Measurements from ENCODE around the gene TMEM39B.
"Not testable (repeated sequence)": the region's sequence is repeated elsewhere in the genome, so short reads cannot be mapped to it uniquely, and the experiment has no call there.

Gene TMEM39B

GRCh38 chr1:32072622-32073298 is at the start of gene TMEM39B:
TMEM39B (plus strand) TSS chr1:32072939; CDS start chr1:32073048, 109 bp downstream.
- DNase-seq, result peak; percentile 97

GRCh38 chr1:32023351-32023750 is 49.4 kb upstream of the TMEM39B start:
- DNase-seq, result no peak

- no peak for DNase-seq
These were observed 47.2 kb upstream of the TMEM39B start for GRCh38 chr1:32025515-32025914.

- DNase-seq, result no peak
These were observed 44.0 kb upstream of the TMEM39B start for GRCh38 chr1:32028746-32029145.

GRCh38 chr1:32031578-32032274 is 41.0 kb upstream of the TMEM39B start:
- DNase-seq, result no peak

- no peak for DNase-seq
These were observed 40.5 kb upstream of the TMEM39B start for GRCh38 chr1:32032275-32032615.

- no peak for DNase-seq
These were observed 37.6 kb upstream of the TMEM39B start for GRCh38 chr1:32035119-32035518.

- no peak for DNase-seq
These were observed 32.0 kb upstream of the TMEM39B start for GRCh38 chr1:32040711-32041110.

- DNase-seq, result no peak
These were observed 30.4 kb upstream of the TMEM39B start for GRCh38 chr1:32042330-32042729.

GRCh38 chr1:32044234-32044633 is 28.5 kb upstream of the TMEM39B start:
- no peak for DNase-seq

GRCh38 chr1:32045772-32046171 is 27.0 kb upstream of the TMEM39B start:
- DNase-seq, result no peak

GRCh38 chr1:32047701-32048100 is 25.0 kb upstream of the TMEM39B start:
- DNase-seq, result no peak

GRCh38 chr1:32048440-32048839 is 24.3 kb upstream of the TMEM39B start:
- no peak for DNase-seq

- no peak for DNase-seq
These were observed 21.0 kb upstream of the TMEM39B start for GRCh38 chr1:32051706-32052105.

- DNase-seq, result no peak
These were observed 19.9 kb upstream of the TMEM39B start for GRCh38 chr1:32052887-32053286.

- DNase-seq, result no peak
These were observed 17.3 kb upstream of the TMEM39B start for GRCh38 chr1:32055416-32055815.

- no peak for DNase-seq
These were observed 16.1 kb upstream of the TMEM39B start for GRCh38 chr1:32056598-32056997.

- no peak for DNase-seq
These were observed 11.8 kb upstream of the TMEM39B start for GRCh38 chr1:32060914-32061313.

- DNase-seq, result no peak
These were observed 9.9 kb upstream of the TMEM39B start for GRCh38 chr1:32062867-32063230.

- DNase-seq, result no peak
These were observed 9.5 kb upstream of the TMEM39B start for GRCh38 chr1:32063261-32063681.

- not testable (repeated sequence) for DNase-seq
These were observed 6.9 kb upstream of the TMEM39B start for GRCh38 chr1:32065613-32066488.

- DNase-seq, result no peak
These were observed 6.3 kb upstream of the TMEM39B start for GRCh38 chr1:32066489-32066873.

GRCh38 chr1:32068957-32069588 is 3.7 kb upstream of the TMEM39B start:
- DNase-seq, result no peak
